RCC 7860 (cell line): ENCODE measurements around the gene HECTD2.

ENCODE experiments used
- DNase-seq: peaks from one replicate; pipeline ENCODE4 v3.0.0-alpha.2; 2015; ENCODE audit warnings: low spot score
- FAIRE-seq: peaks from 2 replicates; lab custom pipeline; 2012; peaks lifted over from hg19 to GRCh38; lab: Jason Lieb, UNC

The HECTD2 gene

GRCh38 chr10:91465261-91465660, 55.1 kb downstream of the HECTD2 start:
- no peak for FAIRE-seq
- DNase-seq, result no peak

GRCh38 chr10:91467114-91467513, 57.0 kb downstream of the HECTD2 start:
- FAIRE-seq (no peak), DNase-seq (no peak)

GRCh38 chr10:91471602-91472001, 61.5 kb downstream of the HECTD2 start:
- FAIRE-seq (no peak), DNase-seq (no peak)

GRCh38 chr10:91472911-91473310, 62.8 kb downstream of the HECTD2 start:
- no peak for FAIRE-seq
- DNase-seq, result no peak

GRCh38 chr10:91474009-91474408, 63.9 kb downstream of the HECTD2 start:
- no peak for DNase-seq
- no peak for FAIRE-seq

- FAIRE-seq (no peak), DNase-seq (no peak)
Observed at GRCh38 chr10:91477236-91477635, 67.1 kb downstream of the HECTD2 start.

GRCh38 chr10:91479583-91479982, 69.4 kb downstream of the HECTD2 start:
- FAIRE-seq (no peak), DNase-seq (no peak)

- DNase-seq, result no peak
- no peak for FAIRE-seq
Observed at GRCh38 chr10:91487911-91488582, 77.9 kb downstream of the HECTD2 start.

GRCh38 chr10:91493313-91493712, 83.2 kb downstream of the HECTD2 start:
- DNase-seq (peak; percentile 59), FAIRE-seq (peak; percentile 93)

GRCh38 chr10:91495402-91495801, 85.3 kb downstream of the HECTD2 start:
- DNase-seq, result no peak
- peak; percentile 33 for FAIRE-seq

GRCh38 chr10:91496016-91496415, 85.9 kb downstream of the HECTD2 start:
- DNase-seq (no peak), FAIRE-seq (no peak)

- FAIRE-seq, result peak; percentile 96
Observed at GRCh38 chr10:91511549-91512330, 101.6 kb downstream of the HECTD2 start.

GRCh38 chr10:91512458-91512857, 102.3 kb downstream of the HECTD2 start:
- DNase-seq, result no peak
- FAIRE-seq, result no peak

More at GRCh38 chr10:91511549-91512330, 101.6 kb downstream of the HECTD2 start:
- DNase-seq, result peak; percentile 88

- DNase-seq, result no peak
- no peak for FAIRE-seq
Observed at GRCh38 chr10:91513598-91514424, 103.7 kb downstream of the HECTD2 start.

- DNase-seq, result no peak
- no peak for FAIRE-seq
Observed at GRCh38 chr10:91514787-91515186, 104.6 kb downstream of the HECTD2 start.

- no peak for FAIRE-seq
- DNase-seq, result no peak
Observed at GRCh38 chr10:91517394-91517793, 107.2 kb downstream of the HECTD2 start.

- no peak for DNase-seq
- FAIRE-seq, result no peak
Observed at GRCh38 chr10:91519899-91520514, 109.9 kb downstream of the HECTD2 start.

GRCh38 chr10:91520661-91521060, 110.5 kb downstream of the HECTD2 start:
- DNase-seq (no peak), FAIRE-seq (no peak)

- DNase-seq, result no peak
- FAIRE-seq, result no peak
Observed at GRCh38 chr10:91521439-91521838, 111.3 kb downstream of the HECTD2 start.

- no peak for DNase-seq
- FAIRE-seq, result no peak
Observed at GRCh38 chr10:91525896-91526712, 116.0 kb downstream of the HECTD2 start.
